Glutamatergic neuron (in vitro differentiated cells): ENCODE measurements around the gene MTRR. TPM values are rescaled to one million over a fixed set of nuclear protein-coding genes. Genes with fewer than 3 reads are reported as not detected.

Source experiments
- DNase-seq: peaks from one replicate; pipeline ENCODE4 v3.0.0; 2022
- H3K27ac Mint-ChIP-seq: one replicate; pipeline ENCODE4 v1.8.0; 2020; ENCODE audit warnings: mild to moderate bottlenecking, mixed read lengths, inconsistent platforms; ENCODE audit not compliant: unreplicated experiment
- H3K27me3 Mint-ChIP-seq: one replicate; pipeline ENCODE4 v1.8.0; 2020; ENCODE audit warnings: mild to moderate bottlenecking, moderate library complexity, mixed read lengths, inconsistent platforms; ENCODE audit not compliant: unreplicated experiment
- H3K36me3 Mint-ChIP-seq: one replicate; pipeline ENCODE4 v1.8.0; 2020; ENCODE audit warnings: mild to moderate bottlenecking, mixed read lengths, inconsistent platforms; ENCODE audit not compliant: unreplicated experiment
- H3K4me1 Mint-ChIP-seq: one replicate; pipeline ENCODE4 v1.8.0; 2020; ENCODE audit warnings: mild to moderate bottlenecking, low read depth, mixed read lengths, inconsistent platforms; ENCODE audit not compliant: unreplicated experiment
- H3K4me3 Mint-ChIP-seq: one replicate; pipeline ENCODE4 v1.8.0; 2020; ENCODE audit warnings: mild to moderate bottlenecking, mixed read lengths, inconsistent platforms; ENCODE audit not compliant: unreplicated experiment
- H3K9me3 Mint-ChIP-seq: one replicate; pipeline ENCODE4 v1.8.0; 2020; ENCODE audit warnings: mild to moderate bottlenecking, moderate library complexity, mixed read lengths, inconsistent platforms; ENCODE audit not compliant: unreplicated experiment
- total RNA-seq: library from RNA; stranded (reverse); fragmentation: NEBNext Ultra II Directional; extraction: Animal tissue kit (Norgen Biotek cat#: 25700); gene quantifications from one replicate; pipeline ENCODE4 v1.2.1, GENCODE V29; 2021; ENCODE audit not compliant: unreplicated experiment
- TF ChIP-seq, protein P1 (sequence below): fragments of 200-600 bp; sonication (generic); IDR thresholded peaks from one replicate; pipeline ENCODE4 v1.5.0; 2021; ENCODE audit not compliant: partially characterized antibody, unreplicated experiment

Gene MTRR
- total RNA-seq, 1 donor from 2014 or later: 37.9 TPM

DNA sequence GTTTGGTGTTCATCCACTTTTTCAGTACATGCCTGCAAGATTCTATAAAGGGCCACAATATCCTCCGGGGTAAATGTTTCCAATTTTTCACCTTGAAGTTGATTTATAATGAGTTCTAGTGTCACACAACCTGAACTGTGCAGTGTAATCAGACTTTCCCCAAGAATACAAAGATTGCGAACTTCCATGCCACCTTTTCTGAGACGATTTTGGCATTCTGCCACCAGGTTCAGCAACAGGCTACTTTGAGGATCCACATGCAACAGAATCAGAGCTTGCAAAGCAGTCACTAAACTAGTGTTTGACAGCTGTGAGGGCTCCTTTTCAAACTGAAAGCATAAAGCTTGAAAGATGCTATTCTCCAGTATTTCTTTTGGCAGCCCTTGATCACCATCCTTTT, 1.7 kb upstream of the MTRR start:
- peaks cover 4% of the 10 kb centered on the region for H3K27me3 Mint-ChIP-seq
- H3K9me3 Mint-ChIP-seq: peaks cover 6% of the 10 kb centered on the region
- H3K27ac Mint-ChIP-seq: no peak overlapping the region
- no peak for DNase-seq
- no peak overlapping the region for H3K4me3 Mint-ChIP-seq
- no peaks in the 10 kb centered on the region for H3K36me3 Mint-ChIP-seq
- TF ChIP-seq, protein P1, sequence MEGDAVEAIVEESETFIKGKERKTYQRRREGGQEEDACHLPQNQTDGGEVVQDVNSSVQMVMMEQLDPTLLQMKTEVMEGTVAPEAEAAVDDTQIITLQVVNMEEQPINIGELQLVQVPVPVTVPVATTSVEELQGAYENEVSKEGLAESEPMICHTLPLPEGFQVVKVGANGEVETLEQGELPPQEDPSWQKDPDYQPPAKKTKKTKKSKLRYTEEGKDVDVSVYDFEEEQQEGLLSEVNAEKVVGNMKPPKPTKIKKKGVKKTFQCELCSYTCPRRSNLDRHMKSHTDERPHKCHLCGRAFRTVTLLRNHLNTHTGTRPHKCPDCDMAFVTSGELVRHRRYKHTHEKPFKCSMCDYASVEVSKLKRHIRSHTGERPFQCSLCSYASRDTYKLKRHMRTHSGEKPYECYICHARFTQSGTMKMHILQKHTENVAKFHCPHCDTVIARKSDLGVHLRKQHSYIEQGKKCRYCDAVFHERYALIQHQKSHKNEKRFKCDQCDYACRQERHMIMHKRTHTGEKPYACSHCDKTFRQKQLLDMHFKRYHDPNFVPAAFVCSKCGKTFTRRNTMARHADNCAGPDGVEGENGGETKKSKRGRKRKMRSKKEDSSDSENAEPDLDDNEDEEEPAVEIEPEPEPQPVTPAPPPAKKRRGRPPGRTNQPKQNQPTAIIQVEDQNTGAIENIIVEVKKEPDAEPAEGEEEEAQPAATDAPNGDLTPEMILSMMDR: no peak
- H3K4me1 Mint-ChIP-seq: peaks cover 8% of the 10 kb centered on the region

GRCh38 chr5:7868427-7868772, 548 bp upstream of the MTRR start:
- peaks cover 12% of the 10 kb centered on the region for H3K4me1 Mint-ChIP-seq
- H3K36me3 Mint-ChIP-seq: no peaks in the 10 kb centered on the region
- H3K27me3 Mint-ChIP-seq: peaks cover 4% of the 10 kb centered on the region
- H3K27ac Mint-ChIP-seq: peak overlapping the region; percentile 79
- H3K4me3 Mint-ChIP-seq: peak overlapping the region; percentile 99
- TF ChIP-seq, protein P1: no peak
- H3K9me3 Mint-ChIP-seq: peaks cover 6% of the 10 kb centered on the region
- DNase-seq: no peak

GRCh38 chr5:7869474-7870136, 657 bp downstream of the MTRR start:
- H3K4me3 Mint-ChIP-seq: peak overlapping the region; percentile 90
- peaks cover 6% of the 10 kb centered on the region for H3K9me3 Mint-ChIP-seq
- peaks cover 12% of the 10 kb centered on the region for H3K4me1 Mint-ChIP-seq
- peaks cover 4% of the 10 kb centered on the region for H3K27me3 Mint-ChIP-seq
- no peak for DNase-seq
- H3K27ac Mint-ChIP-seq: peak overlapping the region; percentile 57
- H3K36me3 Mint-ChIP-seq: no peaks in the 10 kb centered on the region
- TF ChIP-seq, protein P1: no peak

- peaks cover 4% of the 10 kb centered on the region for H3K27me3 Mint-ChIP-seq
- DNase-seq: no peak
- no peaks in the 10 kb centered on the region for H3K36me3 Mint-ChIP-seq
- TF ChIP-seq, protein P1: no peak
- H3K9me3 Mint-ChIP-seq: peaks cover 6% of the 10 kb centered on the region
- H3K4me3 Mint-ChIP-seq: no peak overlapping the region
- peaks cover 12% of the 10 kb centered on the region for H3K4me1 Mint-ChIP-seq
- no peak overlapping the region for H3K27ac Mint-ChIP-seq
Observed at GRCh38 chr5:7871653-7872052, 2.7 kb downstream of the MTRR start.

DNA sequence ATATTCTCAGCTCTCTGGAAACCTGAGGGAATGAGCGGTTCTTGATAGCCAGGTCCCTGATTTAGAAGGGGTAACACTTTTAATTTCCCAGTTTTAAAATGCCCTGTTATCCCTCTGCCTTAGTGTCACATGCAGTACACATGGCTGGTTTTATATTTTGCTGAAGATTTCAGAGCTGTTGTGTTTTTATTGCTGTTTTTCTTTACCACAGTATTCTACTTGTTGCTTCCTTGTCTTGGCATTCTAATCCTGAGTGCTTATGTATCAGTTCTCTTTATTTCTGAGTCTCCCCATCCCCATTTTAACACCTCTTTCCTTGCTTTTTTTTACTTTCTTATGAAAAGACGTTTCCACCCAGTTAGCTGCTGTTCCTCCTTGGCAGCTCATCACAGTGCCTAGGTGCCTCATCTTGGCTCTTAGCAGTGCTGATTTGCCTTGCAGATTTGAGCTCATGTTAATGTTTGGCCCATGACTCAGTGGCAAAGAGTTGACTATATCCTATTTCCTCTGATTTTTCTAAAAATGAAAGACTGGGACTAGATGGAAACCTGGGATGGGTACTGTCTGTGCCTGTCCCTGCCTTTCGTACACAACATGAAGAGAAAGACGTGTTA, 3.7 kb downstream of the MTRR start:
- TF ChIP-seq, protein P1: no peak
- DNase-seq: no peak
- Mint-ChIP-seq H3K27me3 (peaks cover 4% of the 10 kb centered on the region), H3K4me3 (no peak overlapping the region), H3K4me1 (peaks cover 12% of the 10 kb centered on the region), H3K27ac (peak overlapping the region; percentile 36), H3K36me3 (no peaks in the 10 kb centered on the region), H3K9me3 (peaks cover 6% of the 10 kb centered on the region)
